AG04450 (cell line): ENCODE data around the gene RIOK2. TPM values are rescaled to one million over a fixed set of nuclear protein-coding genes. Genes with fewer than 3 reads are reported as not detected.

Experiments used
- CTCF ChIA-PET: fragments of 300-600, 350-600 bp; formaldehyde crosslinking; extraction: SDS; loops from one replicate; lab custom pipeline; 2022; ENCODE audit warnings: antibody characterized with exemption, inconsistent platforms; lab: Charles Lee
- POLR2A ChIA-PET: fragments of 350-600 bp; formaldehyde crosslinking; extraction: SDS; loops from one replicate; lab custom pipeline; 2021; ENCODE audit warnings: antibody characterized with exemption, inconsistent platforms; lab: Yijun Ruan, JAX
- DNase-seq: peaks from one replicate; pipeline ENCODE4 v3.0.0-alpha.2; 2011; ENCODE audit warnings: low read depth, low spot score
- H3K27ac ChIP-seq: one replicate; pipeline ENCODE4 v1.5.1; 2012; ENCODE audit warnings: low read depth, low read length, control low read depth
- H3K27me3 ChIP-seq: one replicate; pipeline ENCODE4 v1.6.0; 2012; ENCODE audit warnings: low read length; ENCODE audit not compliant: control insufficient read depth, insufficient read depth
- H3K4me3 ChIP-seq: 2 replicates; pipeline ENCODE4 v1.5.1; 2011; ENCODE audit warnings: mild to moderate bottlenecking, low read depth, low read length, control low read depth
- H3K9me3 ChIP-seq: 2 replicates; pipeline ENCODE4 v1.5.1; 2012; ENCODE audit warnings: low read length; ENCODE audit not compliant: control insufficient read depth, insufficient read depth
- CTCF ChIP-seq: IDR thresholded peaks from 2 replicates; pipeline ENCODE4 v1.5.1; 2011; ENCODE audit warnings: low read depth, low read length, control low read depth, inconsistent platforms
- polyA plus RNA-seq: library from polyadenylated mRNA; depleted of rRNA; stranded (reverse); fragments of >200 nt; gene quantifications from 2 replicates; pipeline ENCODE4 v1.2.3, GENCODE V29; 2011

Gene RIOK2
- polyA plus RNA-seq, 1 experiment: 35.7 TPM

- H3K4me3 ChIP-seq: no peak overlapping the region
- H3K27ac ChIP-seq: no peak overlapping the region
- no peak for DNase-seq
- no peaks in the 10 kb centered on the region for H3K9me3 ChIP-seq
- ChIA-PET CTCF (no interaction called here), POLR2A (no interaction called here)
- peaks cover 12% of the 10 kb centered on the region for H3K27me3 ChIP-seq
- no peak for TF ChIP-seq CTCF
Measured at GRCh38 chr5:97133101-97133500, 49.9 kb downstream of the RIOK2 start.

GRCh38 chr5:97131921-97132320 lies 51.1 kb downstream of the RIOK2 start:
- TF ChIP-seq CTCF: no peak
- no peak for DNase-seq
- ChIA-PET CTCF (no interaction called here), POLR2A (no interaction called here)
- Histone ChIP-seq H3K27ac (no peak overlapping the region), H3K27me3 (peaks cover 12% of the 10 kb centered on the region), H3K4me3 (no peak overlapping the region), H3K9me3 (no peaks in the 10 kb centered on the region)

GRCh38 chr5:97131139-97131710 lies 51.8 kb downstream of the RIOK2 start:
- CTCF ChIA-PET: no interaction called here
- Histone ChIP-seq H3K4me3 (no peak overlapping the region), H3K27me3 (peaks cover 12% of the 10 kb centered on the region), H3K27ac (no peak overlapping the region), H3K9me3 (no peaks in the 10 kb centered on the region)
- POLR2A ChIA-PET: no interaction called here
- TF ChIP-seq CTCF: no peak
- no peak for DNase-seq

GRCh38 chr5:97127727-97128126 lies 55.3 kb downstream of the RIOK2 start:
- Histone ChIP-seq H3K27ac (no peak overlapping the region), H3K9me3 (no peaks in the 10 kb centered on the region), H3K27me3 (peaks cover 17% of the 10 kb centered on the region), H3K4me3 (no peak overlapping the region)
- TF ChIP-seq CTCF: no peak
- CTCF ChIA-PET: interaction anchor here (0.6 to 1.0 kb wide), 2 partner anchors 14 to 1678 kb away, joined by 3 to 4 read pairs; no protein-coding TSS in a partner anchor
- POLR2A ChIA-PET: no interaction called here
- DNase-seq: no peak

GRCh38 chr5:97125125-97125683 lies 57.8 kb downstream of the RIOK2 start:
- H3K27ac ChIP-seq: no peak overlapping the region
- CTCF ChIA-PET: no interaction called here
- no peaks in the 10 kb centered on the region for H3K9me3 ChIP-seq
- POLR2A ChIA-PET: interaction anchor here (0.5 kb wide), 1 partner anchor 16 kb away, joined by 3 read pairs; no protein-coding TSS in a partner anchor
- DNase-seq: no peak
- no peak for TF ChIP-seq CTCF
- H3K27me3 ChIP-seq: peaks cover 23% of the 10 kb centered on the region
- H3K4me3 ChIP-seq: no peak overlapping the region
